Measurements from ENCODE around the gene NDUFA13.
A peak's percentile ranks its signal among the peaks of the same experiment; 100 is the strongest.

NDUFA13 gene

GRCh38 chr19:19532806-19533701 lies 17.0 kb downstream of the NDUFA13 start:
- DNase-seq (ENCODE audit: low read depth in 2 of 2) = no peak

- no peak for DNase-seq (ENCODE audit: low read depth in 2 of 2)
Measured at GRCh38 chr19:19533841-19534240, 17.8 kb downstream of the NDUFA13 start.

- DNase-seq (ENCODE audit: low read depth in 2 of 2) = no peak
Measured at GRCh38 chr19:19534556-19535265, 18.7 kb downstream of the NDUFA13 start.

GRCh38 chr19:19535311-19536191 lies 19.5 kb downstream of the NDUFA13 start:
- DNase-seq (ENCODE audit: low read depth in 2 of 2) = no peak

- DNase-seq (ENCODE audit: low read depth in 2 of 2) = peak in 1 of 2 donors; percentile 23
Measured at GRCh38 chr19:19537075-19538048, 21.3 kb downstream of the NDUFA13 start.

- no peak for DNase-seq (ENCODE audit: low read depth in 2 of 2)
Measured at GRCh38 chr19:19538061-19538784, 22.2 kb downstream of the NDUFA13 start, which contains the start of gene CILP2. Gene CILP2, plus strand, starts transcription at chr19:19538265. Its CDS starts 85 bp downstream, at chr19:19538350.

GRCh38 chr19:19538785-19539166 lies 22.8 kb downstream of the NDUFA13 start:
- DNase-seq (ENCODE audit: low read depth in 2 of 2) = no peak

GRCh38 chr19:19539698-19540063 lies 23.7 kb downstream of the NDUFA13 start:
- DNase-seq (ENCODE audit: low read depth in 2 of 2) = no peak

GRCh38 chr19:19540064-19540714 lies 24.2 kb downstream of the NDUFA13 start:
- peak; percentile 57 to 62 for DNase-seq (ENCODE audit: low read depth in 2 of 2)

- peak; percentile 50 to 59 for DNase-seq (ENCODE audit: low read depth in 2 of 2)
Measured at GRCh38 chr19:19540715-19541515, 24.9 kb downstream of the NDUFA13 start.

GRCh38 chr19:19541616-19542015 lies 25.6 kb downstream of the NDUFA13 start:
- no peak for DNase-seq (ENCODE audit: low read depth in 2 of 2)

- DNase-seq (ENCODE audit: low read depth in 2 of 2) = no peak
Measured at GRCh38 chr19:19542507-19542906, 26.5 kb downstream of the NDUFA13 start.

GRCh38 chr19:19543101-19543500 lies 27.1 kb downstream of the NDUFA13 start:
- no peak for DNase-seq (ENCODE audit: low read depth in 2 of 2)

- no peak for DNase-seq (ENCODE audit: low read depth in 2 of 2)
Measured at GRCh38 chr19:19543640-19544039, 27.6 kb downstream of the NDUFA13 start.

- DNase-seq (ENCODE audit: low read depth in 2 of 2) = no peak
Measured at GRCh38 chr19:19544257-19544953, 28.4 kb downstream of the NDUFA13 start.

GRCh38 chr19:19544954-19545591 lies 29.0 kb downstream of the NDUFA13 start:
- no peak for DNase-seq (ENCODE audit: low read depth in 2 of 2)

- DNase-seq (ENCODE audit: low read depth in 2 of 2) = no peak
Measured at GRCh38 chr19:19545707-19546106, 29.7 kb downstream of the NDUFA13 start.

- DNase-seq (ENCODE audit: low read depth in 2 of 2) = no peak
Measured at GRCh38 chr19:19546751-19547162, 30.7 kb downstream of the NDUFA13 start.
